HK-2 (cell line): ENCODE measurements around the gene KCNIP3.
"Not testable (repeated sequence)": the region's sequence is repeated elsewhere in the genome, so short reads cannot be mapped to it uniquely, and the experiment has no call there.

Experiments used
- DNase-seq: peaks from one replicate; pipeline ENCODE4 v3.0.0-alpha.2; 2018; ENCODE audit not compliant: unreplicated experiment

Gene KCNIP3

DNA sequence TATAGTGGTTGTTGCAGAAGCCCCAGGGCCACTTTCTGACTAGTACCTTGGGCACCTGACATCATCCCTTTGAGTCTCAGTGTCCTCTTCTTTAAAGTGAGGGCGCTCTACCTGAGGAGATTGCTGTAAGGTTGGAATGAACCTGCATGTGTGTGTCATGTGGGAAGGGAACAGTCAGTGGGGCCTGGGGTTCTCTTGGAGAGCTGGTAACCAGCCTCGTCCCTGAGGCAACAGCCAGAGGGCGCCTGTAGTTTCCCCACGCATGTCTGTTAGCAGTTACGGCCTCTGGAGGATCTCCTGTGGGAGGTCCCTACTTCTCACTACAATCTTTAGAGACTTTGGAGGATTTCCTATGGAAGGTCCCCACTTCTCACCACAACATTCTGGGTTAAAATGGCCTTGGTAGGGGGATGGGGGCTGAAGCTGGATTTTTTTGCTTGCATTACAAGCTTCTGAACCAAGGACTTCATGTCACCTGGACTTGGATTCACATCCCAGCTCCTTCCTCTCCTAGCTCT, 106.1 kb downstream of the KCNIP3 start:
- DNase-seq: peak; percentile 42

DNA sequence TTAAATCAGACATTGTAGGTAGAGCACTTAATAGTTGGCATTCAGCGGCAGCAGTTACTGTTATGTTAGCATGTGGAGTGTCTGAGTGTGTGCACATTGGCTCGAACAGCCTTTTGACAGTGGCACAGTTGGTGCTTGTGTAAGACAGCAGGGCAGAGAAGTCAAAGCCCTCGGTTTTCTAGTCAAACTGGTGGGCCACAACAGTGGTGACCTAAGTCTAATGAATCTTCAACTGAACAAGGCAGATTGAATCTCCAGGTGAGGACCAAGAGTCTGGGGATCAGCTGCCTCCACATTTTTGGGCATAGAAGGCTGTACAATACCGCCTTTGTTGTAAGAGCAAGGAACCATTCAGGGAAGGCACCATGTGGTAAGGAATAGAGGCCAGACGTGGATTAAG, 106.7 kb downstream of the KCNIP3 start:
- DNase-seq: not testable (repeated sequence)

DNA sequence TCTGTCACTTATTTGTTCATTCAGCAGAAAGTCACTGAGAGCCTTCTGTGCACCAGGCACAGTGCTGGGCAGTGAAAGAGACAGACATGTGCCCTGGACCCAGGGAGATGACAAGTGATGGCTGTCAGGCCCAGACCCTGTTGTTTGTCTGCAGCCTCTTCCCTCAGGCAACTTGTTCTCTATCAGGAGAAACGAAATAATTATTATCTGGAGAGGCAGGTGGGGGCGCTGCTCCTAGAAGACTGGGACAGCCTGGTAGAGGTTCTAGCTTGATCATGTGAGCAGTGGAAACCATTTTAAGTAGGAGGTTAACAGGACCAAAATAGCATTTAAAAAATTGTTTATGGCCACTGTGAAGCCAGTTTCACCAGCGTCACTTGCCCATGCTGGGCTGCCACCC, 107.5 kb downstream of the KCNIP3 start:
- not testable (repeated sequence) for DNase-seq

DNA sequence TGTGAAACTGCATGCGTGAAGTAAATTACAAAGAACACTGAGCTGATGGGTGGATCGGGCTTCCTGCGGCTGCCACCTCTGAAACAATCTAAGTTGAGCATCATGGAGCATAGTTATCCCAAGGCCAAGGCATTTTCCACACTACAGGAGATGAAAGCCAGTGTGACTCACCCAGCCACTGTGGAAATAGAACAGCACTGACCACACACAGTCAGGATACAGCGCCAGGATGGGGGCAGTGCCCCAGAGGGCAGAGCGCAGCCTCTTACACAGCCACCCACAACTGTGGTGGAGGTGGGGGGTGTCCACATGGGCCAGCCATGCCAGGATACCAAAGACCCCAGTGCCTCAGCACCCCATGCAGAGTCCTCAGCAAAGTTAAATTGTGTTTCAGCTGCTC, 114.1 kb downstream of the KCNIP3 start:
- DNase-seq: peak; percentile 35

DNA sequence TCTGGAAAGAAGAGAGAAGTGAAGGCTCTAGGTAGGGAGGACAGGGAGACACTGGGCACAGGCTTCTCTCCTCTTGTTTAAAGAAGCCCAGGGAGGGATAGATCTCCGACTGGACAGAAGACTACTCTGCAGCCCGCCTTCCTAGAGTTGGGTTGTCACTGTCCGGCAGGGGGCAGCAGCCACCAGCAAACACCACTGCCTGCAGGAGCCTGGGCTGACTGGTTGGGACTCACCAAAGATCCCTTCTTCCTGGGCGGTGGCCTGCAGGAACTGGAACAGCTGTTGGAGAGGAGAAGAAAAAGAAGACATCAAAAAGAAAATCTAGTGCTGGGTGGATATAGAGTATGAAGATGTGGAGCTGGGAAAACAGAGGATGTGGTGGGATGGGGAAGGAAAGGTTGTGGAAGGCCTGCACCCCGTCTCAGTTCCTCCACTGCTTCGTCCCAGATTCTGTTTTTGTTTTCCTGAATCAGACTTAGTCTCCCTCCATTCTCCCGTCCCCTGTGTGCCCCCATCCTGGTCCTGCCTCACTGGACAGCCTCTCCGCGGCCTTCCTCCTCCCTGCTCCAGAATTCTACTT, 117.0 kb downstream of the KCNIP3 start:
- peak; percentile 85 for DNase-seq

DNA sequence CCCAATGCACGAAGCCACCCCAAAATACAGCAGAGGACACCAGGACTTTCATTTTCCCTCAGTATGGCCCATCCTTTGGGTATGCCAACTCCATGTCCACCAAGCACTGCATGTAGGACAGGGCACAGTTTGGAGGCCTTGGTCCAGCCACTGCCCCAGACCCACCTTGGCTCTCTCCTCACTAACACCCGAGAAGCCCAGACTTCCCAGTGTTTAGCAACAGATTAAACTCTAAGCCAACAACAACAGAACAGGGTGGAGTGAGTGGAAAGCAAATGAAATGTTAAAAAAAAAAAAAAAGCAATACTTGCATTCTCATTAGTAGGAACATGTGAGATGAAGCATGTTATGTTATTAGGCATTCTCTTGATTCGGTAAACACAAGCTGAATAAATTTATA, 118.0 kb downstream of the KCNIP3 start:
- not testable (repeated sequence) for DNase-seq

DNA sequence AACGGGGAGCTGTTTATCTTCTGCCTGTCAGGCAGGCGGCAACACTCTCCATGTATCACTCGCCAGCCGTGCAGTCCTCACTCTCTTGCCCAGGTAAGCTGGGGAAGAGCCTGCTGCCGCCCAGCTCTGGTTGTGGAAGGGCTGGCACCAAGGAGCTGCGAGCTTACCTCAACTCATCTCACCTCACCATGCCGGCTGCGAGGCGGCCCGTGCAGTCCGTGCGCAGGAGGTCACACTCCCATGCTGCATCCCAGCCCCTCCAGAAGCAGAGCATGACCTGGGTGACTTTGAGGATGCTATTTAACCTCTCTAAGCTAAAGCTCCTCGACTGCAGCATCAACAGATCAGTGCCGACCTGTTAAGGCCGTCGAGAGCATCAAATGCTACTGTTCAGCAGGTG, 118.4 kb downstream of the KCNIP3 start:
- not testable (repeated sequence) for DNase-seq

DNA sequence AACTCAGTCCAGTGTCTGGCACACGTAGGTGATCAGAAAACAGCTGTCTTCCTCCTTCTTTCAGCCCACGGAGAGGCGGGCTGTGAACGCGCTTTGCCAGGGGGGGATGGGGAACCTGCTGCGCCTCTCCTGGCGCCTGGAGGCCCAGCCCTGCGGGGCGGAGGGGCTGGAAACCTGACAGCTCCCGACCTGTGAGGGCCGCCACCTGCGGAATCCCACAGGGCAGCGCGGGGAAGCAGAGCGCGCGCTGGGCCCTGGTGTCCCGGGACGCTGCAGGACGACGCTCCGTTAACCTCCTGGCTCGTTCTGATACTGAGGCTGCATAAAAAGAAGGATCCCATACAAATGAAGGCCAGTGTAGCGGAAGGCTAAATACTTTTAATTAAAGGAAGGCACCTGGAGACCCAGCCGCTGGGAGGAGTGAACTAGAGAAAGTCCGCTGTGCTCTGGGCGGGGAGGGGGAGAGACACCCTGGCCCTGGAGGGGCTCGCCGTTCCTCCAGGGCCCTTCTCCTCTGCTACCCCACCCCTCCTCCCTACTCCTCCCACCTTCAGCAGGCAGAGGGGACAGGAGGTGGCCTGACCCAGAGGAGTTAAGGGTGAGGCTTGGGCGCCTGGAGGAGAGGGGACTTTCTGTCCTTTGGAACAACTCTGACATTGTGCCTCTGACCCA, 130.2 kb downstream of the KCNIP3 start:
- DNase-seq: not testable (repeated sequence)

DNA sequence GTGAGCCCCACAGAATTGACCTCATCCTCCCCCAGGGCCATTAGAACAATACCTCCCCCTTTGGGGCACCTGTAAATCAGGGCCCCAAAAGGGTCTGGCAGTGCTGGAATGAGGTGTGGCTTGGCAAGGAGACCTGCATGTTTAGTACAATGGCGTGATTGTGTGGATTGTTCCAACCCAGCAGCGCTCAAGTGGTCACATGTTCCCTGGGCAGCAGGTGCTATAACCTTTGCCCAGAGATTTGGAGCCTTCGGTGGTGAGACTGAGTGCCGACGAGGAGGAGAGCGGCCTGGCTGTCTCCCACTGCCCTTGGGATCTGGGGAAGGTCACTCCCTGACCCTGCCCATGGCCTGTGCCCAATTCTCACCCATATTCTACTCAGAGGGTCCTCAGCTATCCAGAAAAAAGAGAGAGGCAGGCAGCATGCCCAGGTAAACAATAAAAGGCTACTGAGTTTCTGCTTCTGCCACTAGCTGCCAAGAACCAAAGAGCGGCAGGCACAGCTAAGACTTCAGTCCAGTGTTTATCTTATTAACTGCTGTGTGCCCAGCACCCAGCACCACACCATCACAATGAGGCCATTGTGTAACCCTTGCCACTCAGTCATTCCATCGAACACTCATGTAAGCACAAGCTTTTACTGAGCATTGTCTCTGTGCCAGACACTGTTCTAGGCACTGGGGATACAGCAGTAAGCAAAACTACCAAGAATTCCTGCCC, 132.8 kb downstream of the KCNIP3 start:
- not testable (repeated sequence) for DNase-seq

DNA sequence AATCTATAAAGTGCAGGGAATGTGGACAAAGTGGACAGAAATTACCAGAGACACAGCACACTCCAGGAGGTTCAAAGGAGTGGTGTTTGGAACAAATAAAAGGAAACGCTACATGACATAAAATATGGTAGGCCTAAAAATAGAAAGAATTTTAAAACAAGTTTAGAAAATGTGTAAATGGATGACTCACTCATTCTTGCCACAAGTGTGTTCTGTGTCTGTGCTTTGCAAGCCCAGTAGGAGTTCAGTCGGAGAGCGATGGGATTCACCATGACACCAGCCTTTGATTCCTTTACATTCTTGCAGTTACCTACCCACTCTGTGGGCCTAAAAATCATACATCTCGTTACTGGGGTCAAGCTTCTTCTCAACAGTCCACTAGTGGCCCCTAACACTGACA, 136.2 kb downstream of the KCNIP3 start:
- not testable (repeated sequence) for DNase-seq

DNA sequence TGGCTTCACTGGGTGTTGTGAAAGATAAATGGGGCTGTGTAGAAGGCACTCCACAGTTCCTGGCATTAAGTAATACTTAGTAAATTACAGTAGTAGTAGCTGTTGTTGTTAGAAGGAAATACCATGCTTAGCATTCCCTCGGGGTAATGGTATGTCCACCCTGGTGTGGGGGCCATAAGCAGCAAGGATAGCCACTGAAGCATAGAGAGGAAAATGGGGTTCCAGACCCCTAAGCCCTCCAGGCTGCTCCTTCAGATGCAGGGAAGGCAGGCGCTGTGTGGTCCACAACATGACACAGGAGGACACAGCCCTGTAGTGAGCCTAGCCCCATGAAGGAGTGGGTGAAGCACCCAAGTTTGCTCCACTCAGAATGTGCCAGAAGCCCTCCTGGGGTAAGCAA, 136.8 kb downstream of the KCNIP3 start:
- not testable (repeated sequence) for DNase-seq

DNA sequence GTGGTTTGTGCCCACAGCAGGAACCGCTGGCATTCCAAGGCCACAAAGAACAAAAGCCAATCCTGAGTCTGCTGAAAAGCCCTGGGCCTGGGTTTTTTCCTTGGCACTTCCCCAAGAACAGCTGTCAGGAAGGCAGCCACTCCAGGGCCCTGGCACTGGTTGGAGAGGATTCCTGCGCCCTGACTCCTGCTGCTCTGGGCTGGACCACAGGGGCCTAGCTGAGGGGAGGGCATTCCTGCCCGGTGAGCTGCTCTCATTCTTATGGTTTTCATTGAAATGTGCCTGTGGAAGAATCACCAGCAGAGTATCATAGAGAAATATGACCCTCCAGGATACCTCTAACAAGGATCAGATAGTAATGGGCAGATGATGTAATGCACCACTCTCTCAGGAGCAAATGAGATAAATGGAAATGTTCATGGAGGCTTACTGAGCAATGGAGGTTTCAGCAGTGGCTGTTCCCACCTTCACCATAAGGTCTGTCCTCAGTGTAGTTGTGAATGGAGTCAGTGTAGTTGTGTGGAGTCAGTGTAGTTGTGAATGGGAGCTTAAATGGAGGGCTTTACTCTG, 137.4 kb downstream of the KCNIP3 start:
- not testable (repeated sequence) for DNase-seq

DNA sequence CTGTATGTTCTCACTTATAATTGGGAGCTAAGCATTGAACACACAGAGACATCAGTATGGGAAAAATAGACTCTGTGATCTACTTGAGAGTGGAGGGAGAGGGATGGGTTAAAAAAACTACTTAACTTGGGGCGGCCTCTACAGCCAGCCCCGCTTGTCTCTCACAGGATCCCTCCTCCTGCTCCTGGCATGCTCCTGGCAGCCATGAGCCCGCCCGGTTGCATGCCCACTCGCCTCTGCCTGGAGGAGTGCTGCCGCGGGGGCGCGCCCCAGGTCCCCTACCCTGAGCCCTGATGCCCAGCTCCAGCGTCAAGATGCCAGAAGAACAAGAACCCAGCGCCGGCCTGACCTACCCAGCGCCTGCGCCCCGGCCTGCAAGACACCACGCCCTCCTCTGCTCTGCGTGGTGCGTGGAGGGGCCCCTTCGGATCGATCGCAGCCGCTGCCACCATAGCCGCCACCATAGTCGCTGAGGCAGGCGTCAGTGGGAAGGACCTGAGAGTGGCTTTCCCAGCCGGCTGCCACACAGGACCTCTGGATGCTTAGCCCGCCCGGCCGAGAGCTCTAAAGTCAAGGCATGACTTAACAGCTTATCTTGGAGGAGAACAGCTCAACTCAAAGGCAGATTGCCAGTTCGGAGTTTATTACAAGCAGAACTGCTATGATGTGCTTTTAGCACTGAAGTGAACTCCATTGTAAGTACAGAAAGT, 138.2 kb downstream of the KCNIP3 start:
- not testable (repeated sequence) for DNase-seq
